Stimulated activated effector memory CD8-positive, alpha-beta T cell treated with anti-CD3 and anti-CD28 coated beads, Interleukin-12 subunit alpha, Interleukin-12 subunit beta, amount 100 ng/mL, for 72 hours (primary cell): ENCODE measurements around the gene ST3GAL3.

Experiments used
- ATAC-seq: fragments of 150-1000 bp; cut with Tn5 transposase; 2 replicates; pipeline ENCODE4 v1.10.0; 2021
- DNase-seq, 2 donors: peaks; one replicate each; pipeline ENCODE4 v3.0.0; 2021 to 2022; ENCODE audit warnings: low spot score in 2 of 2
- H3K27ac Mint-ChIP-seq: one replicate; pipeline ENCODE4 v1.8.0; 2022; ENCODE audit warnings: mild to moderate bottlenecking, mixed read lengths
- H3K36me3 Mint-ChIP-seq: one replicate; pipeline ENCODE4 v1.8.0; 2022; ENCODE audit warnings: mild to moderate bottlenecking, mixed read lengths
- H3K4me1 Mint-ChIP-seq: one replicate; pipeline ENCODE4 v1.8.0; 2022; ENCODE audit warnings: mixed read lengths
- H3K4me3 Mint-ChIP-seq: one replicate; pipeline ENCODE4 v1.8.0; 2022; ENCODE audit warnings: mild to moderate bottlenecking, mixed read lengths
- H3K9me3 Mint-ChIP-seq: one replicate; pipeline ENCODE4 v1.8.0; 2022; ENCODE audit warnings: mixed read lengths

Gene ST3GAL3

DNA sequence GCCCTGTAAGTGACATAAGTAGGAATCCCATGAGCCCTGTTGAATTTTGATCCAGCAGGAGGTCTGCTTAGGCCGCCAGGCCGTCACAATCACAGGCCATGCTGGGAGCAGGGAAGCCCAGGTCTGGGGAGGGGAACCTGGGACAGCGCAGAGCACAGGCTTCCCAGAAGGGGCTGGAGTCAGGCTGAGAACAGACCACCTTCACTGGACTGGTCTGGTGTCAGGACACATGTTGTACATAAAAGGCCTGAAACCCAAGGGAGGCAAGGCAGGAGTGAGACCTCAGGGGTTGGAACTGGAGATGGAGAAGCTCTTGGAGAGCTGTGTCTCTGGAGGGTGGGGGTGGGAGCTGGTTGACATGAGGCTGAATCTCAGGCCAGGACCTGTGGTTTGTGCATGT, 163.0 kb downstream of the ST3GAL3 start:
- Mint-ChIP-seq H3K4me3 (no peak overlapping the region), H3K4me1 (peaks cover 22% of the 10 kb centered on the region), H3K27ac (peak overlapping the region; percentile 72), H3K36me3 (no peaks in the 10 kb centered on the region), H3K9me3 (no peaks in the 10 kb centered on the region)
- no peak for DNase-seq
- ATAC-seq: no peak

DNA sequence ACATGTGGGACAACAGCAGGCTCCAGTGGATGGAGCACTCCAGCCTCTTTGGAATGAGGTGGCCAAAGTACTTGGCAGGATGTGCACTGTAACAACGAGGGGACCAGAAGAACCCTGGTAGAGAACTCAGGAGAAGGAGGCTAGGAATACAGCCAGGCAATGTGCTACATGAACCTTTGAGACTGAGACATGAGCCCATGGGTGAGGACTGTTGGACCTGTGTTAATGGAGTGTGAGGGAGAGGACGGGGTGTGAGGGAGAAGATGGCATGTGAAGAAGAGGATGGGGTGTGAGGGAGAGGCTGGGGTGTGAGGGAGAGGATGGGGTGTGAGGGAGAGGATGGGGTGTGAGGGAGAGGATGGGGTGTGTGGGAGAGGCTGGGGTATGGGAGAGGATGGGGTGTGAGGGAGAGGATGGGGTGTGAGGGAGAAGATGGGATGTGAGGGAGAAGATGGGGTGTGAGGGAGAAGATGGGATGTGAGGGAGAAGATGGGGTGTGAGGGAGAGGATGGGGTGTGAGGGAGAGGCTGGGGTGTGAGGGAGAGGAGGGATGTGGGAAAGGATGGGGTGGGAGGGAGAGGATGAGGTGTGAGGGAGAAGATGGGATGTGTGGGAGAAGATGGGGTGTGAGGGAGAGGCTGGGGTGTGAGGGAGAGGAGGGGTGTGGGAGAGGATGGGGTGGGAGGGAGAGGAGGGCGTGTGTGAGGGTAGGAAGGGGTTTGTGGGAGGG, 164.0 kb downstream of the ST3GAL3 start:
- peak overlapping the region; percentile 72 for H3K27ac Mint-ChIP-seq
- ATAC-seq (no peak), DNase-seq (no peak)
- no peak overlapping the region for H3K4me3 Mint-ChIP-seq
- H3K36me3 Mint-ChIP-seq: no peaks in the 10 kb centered on the region
- H3K4me1 Mint-ChIP-seq: peaks cover 12% of the 10 kb centered on the region
- no peaks in the 10 kb centered on the region for H3K9me3 Mint-ChIP-seq

DNA sequence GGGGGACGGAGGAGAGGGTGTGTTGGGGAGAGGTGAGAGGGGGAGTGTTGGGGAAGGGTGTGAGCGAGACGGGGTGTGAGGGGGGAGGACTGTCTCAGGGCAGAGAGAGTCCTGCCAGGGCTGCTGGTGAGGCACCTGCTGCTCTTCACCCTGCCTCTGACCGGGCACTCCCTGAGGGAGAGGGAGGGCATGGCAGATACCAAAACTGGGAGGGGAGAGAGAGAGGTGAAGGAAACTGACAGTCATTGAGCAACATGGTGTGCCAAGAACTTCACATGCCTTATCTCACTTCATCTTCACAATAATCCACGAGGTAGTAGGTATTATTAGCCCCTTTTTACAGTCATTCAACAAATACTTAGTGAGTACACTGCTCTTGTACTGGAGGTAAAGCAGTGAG, 164.9 kb downstream of the ST3GAL3 start:
- no peak overlapping the region for H3K4me3 Mint-ChIP-seq
- no peaks in the 10 kb centered on the region for H3K36me3 Mint-ChIP-seq
- no peak for ATAC-seq
- H3K27ac Mint-ChIP-seq: no peak overlapping the region
- H3K4me1 Mint-ChIP-seq: peaks cover 6% of the 10 kb centered on the region
- no peaks in the 10 kb centered on the region for H3K9me3 Mint-ChIP-seq
- no peak for DNase-seq

DNA sequence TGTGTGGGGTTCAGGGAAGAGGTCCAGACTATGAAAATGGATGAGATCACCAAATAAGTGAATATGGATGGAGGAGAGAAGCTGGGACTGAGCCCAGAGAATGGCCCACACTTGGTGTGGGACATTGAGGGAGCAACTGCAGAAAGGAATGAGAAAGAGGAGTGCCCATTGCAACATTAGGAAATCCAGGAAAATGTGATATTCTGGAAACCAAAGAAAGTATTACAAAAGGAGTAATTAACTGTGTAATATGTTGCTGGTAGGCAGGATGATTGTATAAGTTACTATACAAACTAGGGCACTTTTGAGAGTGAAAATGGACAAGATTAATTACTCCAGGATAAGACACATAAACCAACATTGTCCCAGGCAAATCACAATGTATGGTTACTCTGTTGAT, 166.5 kb downstream of the ST3GAL3 start:
- no peak for ATAC-seq
- no peak for DNase-seq
- Mint-ChIP-seq H3K36me3 (no peaks in the 10 kb centered on the region), H3K4me3 (no peak overlapping the region), H3K4me1 (no peaks in the 10 kb centered on the region), H3K9me3 (no peaks in the 10 kb centered on the region), H3K27ac (no peak overlapping the region)

DNA sequence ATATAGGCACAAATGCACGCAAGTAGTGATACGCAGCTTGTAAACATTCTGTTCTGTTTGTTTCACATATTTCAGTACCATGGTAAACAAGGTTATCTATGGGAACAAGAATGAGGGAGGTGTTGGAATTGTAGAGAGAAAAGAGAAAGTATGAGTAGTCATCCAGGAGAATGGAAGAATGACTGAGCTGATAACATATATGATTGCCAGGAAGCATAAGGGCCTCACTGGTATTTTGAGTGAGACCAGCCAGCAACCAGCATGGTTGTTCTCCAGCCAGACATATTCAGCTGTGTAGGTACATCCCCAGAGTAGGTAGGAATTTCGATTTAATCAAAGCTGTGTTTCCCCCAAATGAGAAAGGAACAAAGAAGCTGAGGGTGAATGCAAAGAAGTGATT, 167.4 kb downstream of the ST3GAL3 start:
- Mint-ChIP-seq H3K27ac (no peak overlapping the region), H3K36me3 (no peaks in the 10 kb centered on the region), H3K4me1 (no peaks in the 10 kb centered on the region), H3K9me3 (no peaks in the 10 kb centered on the region), H3K4me3 (no peak overlapping the region)
- ATAC-seq: no peak
- no peak for DNase-seq

DNA sequence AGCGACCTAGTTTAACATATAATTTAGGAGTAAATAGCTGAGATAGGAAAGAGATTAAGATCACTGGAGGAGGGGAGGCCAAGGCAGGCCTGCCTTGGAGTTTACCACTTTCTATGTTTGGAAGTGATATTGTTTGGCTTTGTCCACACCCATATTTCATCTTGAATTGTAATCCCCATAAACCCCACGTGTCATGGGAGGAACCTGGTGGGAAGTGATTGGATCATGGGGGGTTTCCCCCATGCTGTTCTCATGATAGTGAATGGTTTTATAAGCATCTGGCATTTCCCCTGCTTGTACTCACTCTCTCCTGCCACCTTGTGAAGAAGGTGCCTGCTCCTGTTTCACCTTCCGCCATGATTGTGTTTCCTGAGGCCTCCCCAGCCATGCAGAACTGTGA, 168.0 kb downstream of the ST3GAL3 start:
- H3K27ac Mint-ChIP-seq: no peak overlapping the region
- no peak for ATAC-seq
- H3K4me3 Mint-ChIP-seq: no peak overlapping the region
- no peak for DNase-seq
- no peaks in the 10 kb centered on the region for H3K9me3 Mint-ChIP-seq
- H3K4me1 Mint-ChIP-seq: no peaks in the 10 kb centered on the region
- H3K36me3 Mint-ChIP-seq: no peaks in the 10 kb centered on the region

DNA sequence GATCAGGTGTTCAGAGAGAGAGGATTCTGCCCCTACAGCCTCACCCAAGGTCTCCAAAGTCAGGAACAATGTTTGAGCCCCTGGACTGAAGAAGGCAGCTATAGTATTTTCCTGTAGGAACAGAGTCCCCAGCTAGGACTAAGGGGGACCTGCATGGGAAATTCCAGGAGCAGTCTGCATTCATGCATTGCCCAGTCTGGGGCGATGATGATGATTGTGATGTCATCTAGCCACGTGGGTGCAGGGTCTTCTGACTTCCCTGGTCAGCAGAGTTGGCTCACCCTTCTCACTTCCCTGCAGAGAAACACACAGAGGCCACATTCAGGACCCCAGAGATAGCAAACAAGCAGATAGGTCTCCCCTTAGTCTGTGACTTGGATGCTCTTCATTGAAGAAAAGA, 169.8 kb downstream of the ST3GAL3 start:
- Mint-ChIP-seq H3K4me3 (no peak overlapping the region), H3K36me3 (no peaks in the 10 kb centered on the region), H3K9me3 (no peaks in the 10 kb centered on the region), H3K27ac (no peak overlapping the region), H3K4me1 (no peaks in the 10 kb centered on the region)
- DNase-seq (no peak), ATAC-seq (no peak)

DNA sequence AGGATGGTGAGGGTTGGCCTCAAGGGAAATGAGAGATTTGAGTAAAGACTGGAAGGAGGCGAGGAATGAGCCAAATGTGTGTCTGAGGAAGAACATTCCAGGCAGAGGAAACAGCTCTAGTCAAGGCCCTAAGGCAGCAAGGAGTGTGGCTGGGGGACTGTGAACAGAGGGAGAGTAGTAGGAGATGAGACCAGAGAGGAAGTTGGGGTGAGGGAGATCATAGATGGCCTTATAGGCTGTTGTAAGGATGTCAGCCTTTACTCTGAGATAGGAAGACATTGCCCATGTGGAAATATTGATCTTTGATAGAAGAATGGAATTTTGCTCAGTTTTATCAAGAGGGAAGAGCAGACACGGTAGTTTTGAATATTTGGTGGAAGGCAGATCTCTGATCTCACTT, 171.1 kb downstream of the ST3GAL3 start:
- Mint-ChIP-seq H3K27ac (no peak overlapping the region), H3K36me3 (no peaks in the 10 kb centered on the region), H3K4me3 (no peak overlapping the region), H3K4me1 (no peaks in the 10 kb centered on the region), H3K9me3 (no peaks in the 10 kb centered on the region)
- ATAC-seq (no peak), DNase-seq (no peak)

DNA sequence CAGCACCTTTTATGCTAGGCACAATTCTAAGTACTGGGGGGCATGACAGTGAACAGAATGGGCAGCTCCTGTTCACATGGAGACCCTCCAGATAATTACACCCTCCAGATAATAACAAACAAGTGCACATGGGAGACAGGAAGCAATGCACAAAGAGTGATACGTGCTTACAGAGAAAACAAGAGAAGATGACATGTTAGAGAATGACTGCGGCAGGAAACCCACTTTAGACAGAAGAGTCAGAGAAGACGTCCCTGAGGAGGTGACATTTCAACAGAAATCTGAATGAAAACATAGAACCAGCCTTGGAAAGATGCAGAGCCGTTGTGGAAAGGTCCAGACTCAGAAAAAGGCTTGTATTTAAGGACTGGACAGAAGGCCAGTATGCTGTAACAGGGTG, 171.5 kb downstream of the ST3GAL3 start:
- DNase-seq (no peak), ATAC-seq (peak; percentile 59)
- Mint-ChIP-seq H3K36me3 (no peaks in the 10 kb centered on the region), H3K9me3 (no peaks in the 10 kb centered on the region), H3K4me3 (no peak overlapping the region), H3K27ac (no peak overlapping the region), H3K4me1 (no peaks in the 10 kb centered on the region)

DNA sequence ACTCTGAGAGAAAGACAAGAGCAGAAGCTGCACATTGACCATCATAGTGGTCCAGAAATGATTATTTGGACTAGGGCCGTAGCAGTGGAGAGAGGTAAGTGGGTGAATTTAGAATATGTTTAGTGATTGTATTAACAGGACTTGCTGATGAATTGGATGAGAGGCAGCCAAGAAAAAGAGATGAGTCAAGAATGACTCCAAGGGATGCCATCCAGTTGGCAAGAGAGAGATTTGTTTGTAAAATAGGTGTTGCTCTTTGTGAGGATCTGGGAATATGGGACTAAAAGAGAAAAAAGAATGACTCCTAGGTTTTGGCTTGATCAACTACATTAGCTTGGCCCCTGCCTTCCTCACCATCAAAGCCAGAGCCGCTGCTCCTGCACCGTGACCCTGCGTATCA, 172.1 kb downstream of the ST3GAL3 start:
- H3K27ac Mint-ChIP-seq: no peak overlapping the region
- H3K9me3 Mint-ChIP-seq: no peaks in the 10 kb centered on the region
- ATAC-seq (no peak), DNase-seq (no peak)
- no peaks in the 10 kb centered on the region for H3K36me3 Mint-ChIP-seq
- H3K4me3 Mint-ChIP-seq: no peak overlapping the region
- H3K4me1 Mint-ChIP-seq: no peaks in the 10 kb centered on the region

DNA sequence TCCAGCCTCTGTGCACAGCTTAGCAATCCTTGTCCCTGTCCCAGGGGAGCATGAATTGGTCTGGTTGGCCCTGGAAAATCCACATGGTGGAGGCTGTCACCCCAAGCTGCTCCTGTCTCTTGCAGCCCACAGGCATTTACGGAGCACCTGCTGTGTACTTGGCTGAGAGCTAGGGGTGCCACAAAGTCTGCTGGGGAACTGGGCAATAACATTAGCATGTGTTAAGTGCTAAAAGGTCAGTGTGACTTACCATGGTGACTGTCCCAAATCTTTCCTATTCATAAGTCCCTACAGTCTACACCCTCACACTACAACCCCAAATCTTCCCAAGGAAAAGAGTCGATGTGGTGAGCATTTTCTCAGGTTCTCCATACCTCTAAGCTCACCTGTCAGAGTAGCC, 172.7 kb downstream of the ST3GAL3 start:
- H3K9me3 Mint-ChIP-seq: no peaks in the 10 kb centered on the region

DNA sequence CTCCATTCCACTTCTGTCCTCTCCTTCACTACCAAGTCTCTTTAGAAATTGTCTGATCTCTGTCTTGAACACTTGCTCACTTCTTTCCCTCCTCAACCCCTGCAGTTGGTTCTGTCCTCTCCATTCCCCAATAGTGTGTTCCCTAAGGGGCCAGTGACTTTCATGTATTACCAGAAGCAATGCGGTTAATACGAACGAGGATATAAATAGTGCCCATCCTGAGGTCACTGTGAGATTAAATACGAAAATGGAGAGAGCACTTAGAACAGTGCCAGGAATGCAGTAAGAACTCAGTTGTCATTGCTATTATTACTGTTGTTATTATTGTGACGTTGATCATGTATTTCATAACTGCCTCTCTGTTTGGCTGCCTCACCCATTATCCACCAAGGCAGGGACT, 173.3 kb downstream of the ST3GAL3 start:
- H3K9me3 Mint-ChIP-seq: no peaks in the 10 kb centered on the region
- no peaks in the 10 kb centered on the region for H3K4me1 Mint-ChIP-seq
- no peak overlapping the region for H3K4me3 Mint-ChIP-seq
- ATAC-seq: no peak
- H3K27ac Mint-ChIP-seq: no peak overlapping the region
- H3K36me3 Mint-ChIP-seq: no peaks in the 10 kb centered on the region
- no peak for DNase-seq

More for the DNA sequence above, 172.7 kb downstream of the ST3GAL3 start:
- Mint-ChIP-seq H3K36me3 (no peaks in the 10 kb centered on the region), H3K4me1 (no peaks in the 10 kb centered on the region), H3K4me3 (no peak overlapping the region), H3K27ac (no peak overlapping the region)
- no peak for DNase-seq
- no peak for ATAC-seq

DNA sequence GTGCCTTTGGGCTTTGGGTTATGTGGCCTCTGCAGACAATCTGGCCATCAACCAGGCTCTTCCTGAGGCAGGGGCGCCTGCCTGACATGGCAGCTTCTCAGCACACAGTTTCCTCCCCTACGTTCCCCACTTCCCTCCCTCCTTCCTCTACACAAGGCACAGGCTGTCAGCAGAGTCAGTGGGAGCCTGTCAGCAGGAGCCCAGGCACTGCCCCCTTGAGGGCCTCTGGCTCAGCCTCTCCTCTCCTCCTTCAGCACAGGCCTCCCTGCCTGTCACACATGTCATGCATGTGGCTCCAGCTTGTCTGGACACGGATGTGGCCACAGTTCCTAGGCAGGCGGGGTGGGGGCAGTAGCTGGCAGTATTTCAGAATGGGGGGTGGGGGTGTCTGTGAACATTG, 174.1 kb downstream of the ST3GAL3 start:
- no peak overlapping the region for H3K4me3 Mint-ChIP-seq
- no peaks in the 10 kb centered on the region for H3K36me3 Mint-ChIP-seq
- peak overlapping the region; percentile 3 for H3K27ac Mint-ChIP-seq
- ATAC-seq (no peak), DNase-seq (no peak)
- H3K9me3 Mint-ChIP-seq: no peaks in the 10 kb centered on the region
- H3K4me1 Mint-ChIP-seq: no peaks in the 10 kb centered on the region

DNA sequence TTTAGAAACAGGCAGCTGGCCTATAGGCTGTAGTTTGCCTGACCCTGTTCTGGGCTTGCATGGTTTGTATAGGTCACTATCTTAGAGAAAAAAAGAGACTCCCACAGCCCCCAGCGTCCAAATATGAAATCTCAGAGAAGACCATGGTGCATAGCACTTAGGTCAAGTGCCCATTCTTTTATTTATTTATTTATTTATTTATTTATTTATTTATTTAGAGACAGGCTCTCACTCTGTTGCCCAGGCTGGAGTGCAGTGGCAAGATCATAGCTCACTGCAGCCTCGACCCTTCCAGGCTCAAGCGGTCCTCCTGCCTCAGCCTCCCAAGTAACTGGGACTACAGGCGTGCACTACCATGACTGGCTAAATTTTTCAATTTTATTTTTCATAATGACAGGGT, 175.4 kb downstream of the ST3GAL3 start:
- ATAC-seq (no peak), DNase-seq (no peak)
- Mint-ChIP-seq H3K36me3 (no peaks in the 10 kb centered on the region), H3K4me3 (no peak overlapping the region), H3K9me3 (no peaks in the 10 kb centered on the region), H3K4me1 (no peaks in the 10 kb centered on the region), H3K27ac (no peak overlapping the region)

DNA sequence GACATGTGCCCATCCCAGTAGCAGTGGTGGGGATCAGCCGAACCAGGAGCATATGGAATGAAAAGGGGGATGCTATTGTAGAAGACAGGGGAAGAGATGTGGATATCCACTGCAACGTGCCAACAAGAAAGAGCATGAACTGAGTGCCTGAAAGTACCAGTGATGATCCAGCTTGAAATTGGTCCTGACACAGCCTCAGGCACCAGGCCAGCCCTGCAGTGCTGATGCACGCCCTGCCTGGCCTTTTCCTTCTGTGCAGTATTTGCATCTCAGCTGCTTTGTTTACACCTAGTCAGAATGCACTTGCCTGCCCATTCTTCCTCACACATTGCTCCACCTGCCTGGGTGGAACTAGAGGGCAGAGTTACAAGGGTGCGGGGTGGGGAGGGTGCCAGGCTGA, 176.0 kb downstream of the ST3GAL3 start:
- Mint-ChIP-seq H3K36me3 (no peaks in the 10 kb centered on the region), H3K27ac (no peak overlapping the region)

DNA sequence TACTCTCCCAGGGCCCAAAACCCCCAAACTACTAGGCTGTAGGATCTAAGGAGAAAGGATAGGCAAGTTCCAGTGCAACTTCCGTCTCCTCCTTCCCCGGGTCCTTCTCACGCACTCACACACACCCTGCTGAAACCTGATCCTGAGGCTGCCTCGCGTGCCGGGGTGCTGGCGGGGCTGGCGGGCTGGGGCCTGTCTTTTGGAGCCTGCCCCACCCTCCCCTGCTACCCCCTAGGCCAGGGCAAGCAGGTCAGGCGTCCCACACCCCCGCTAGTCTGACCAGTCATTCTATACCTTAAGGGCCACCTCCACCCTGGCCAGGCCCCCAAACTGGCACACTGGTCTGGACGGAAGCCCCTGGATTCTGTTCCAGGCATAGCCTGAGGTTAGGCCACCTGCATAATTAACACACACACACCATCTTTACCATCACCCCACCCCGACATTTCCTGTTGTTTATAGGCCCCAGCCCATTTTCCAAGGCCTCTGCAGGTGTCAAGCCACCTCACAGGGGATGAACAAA, 178.0 kb downstream of the ST3GAL3 start:
- no peaks in the 10 kb centered on the region for H3K9me3 Mint-ChIP-seq
- DNase-seq (no peak), ATAC-seq (no peak)
- H3K27ac Mint-ChIP-seq: peak overlapping the region; percentile 44
- H3K4me3 Mint-ChIP-seq: no peak overlapping the region
- no peaks in the 10 kb centered on the region for H3K4me1 Mint-ChIP-seq
- no peaks in the 10 kb centered on the region for H3K36me3 Mint-ChIP-seq

More for the DNA sequence above, 176.0 kb downstream of the ST3GAL3 start:
- no peak for ATAC-seq
- no peaks in the 10 kb centered on the region for H3K4me1 Mint-ChIP-seq
- DNase-seq: no peak
- H3K4me3 Mint-ChIP-seq: no peak overlapping the region
- no peaks in the 10 kb centered on the region for H3K9me3 Mint-ChIP-seq

DNA sequence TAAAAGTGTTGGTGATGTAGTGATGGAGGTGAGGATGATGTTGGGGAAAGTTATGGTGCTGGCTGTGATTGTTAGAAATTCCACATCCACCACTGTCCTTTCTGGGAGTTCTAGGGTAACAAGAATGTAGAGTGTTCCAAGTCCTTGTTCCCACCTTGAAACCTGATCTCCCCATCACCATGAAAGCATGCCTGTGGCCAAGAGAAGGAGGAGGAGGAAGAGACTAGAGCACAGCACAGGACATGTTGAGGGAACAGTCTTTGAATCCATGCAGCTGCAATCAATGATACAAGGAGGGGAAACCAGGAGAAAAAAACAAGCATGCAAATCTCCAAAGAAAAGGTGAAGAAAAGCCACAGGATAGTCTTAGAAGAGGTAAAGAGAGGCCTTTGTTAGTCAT, 180.4 kb downstream of the ST3GAL3 start:
- Mint-ChIP-seq H3K4me1 (no peaks in the 10 kb centered on the region), H3K4me3 (no peak overlapping the region), H3K36me3 (no peaks in the 10 kb centered on the region), H3K9me3 (no peaks in the 10 kb centered on the region), H3K27ac (no peak overlapping the region)
- no peak for DNase-seq
- no peak for ATAC-seq
